Endothelial cell of umbilical vein (primary cell): ENCODE results near the gene KIAA1217. TPM values are rescaled to one million over a fixed set of nuclear protein-coding genes. Genes with fewer than 3 reads are reported as not detected.

Source experiments
- BruUV-seq: library from RNA; stranded (reverse); fragments of 400-500 nt; replicated peaks from 2 replicates; lab custom pipeline; 2021; lab: Mats Ljungman, UMichigan
- CTCF ChIA-PET: fragments of 300-600, 350-600 bp; sonication (Branson Sonifier 250); formaldehyde crosslinking; loops from one replicate; lab custom pipeline; 2021; ENCODE audit warnings: antibody characterized with exemption, inconsistent platforms; lab: Charles Lee
- POLR2A ChIA-PET: fragments of 300-600, 350-600 bp; sonication (Branson Sonifier 250); formaldehyde crosslinking; loops from one replicate; lab custom pipeline; 2021; ENCODE audit warnings: antibody characterized with exemption, inconsistent platforms; lab: Charles Lee
- DNase-seq: peaks from one replicate; pipeline ENCODE4 v3.0.0-alpha.2; 2011; ENCODE audit warnings: low read depth, low spot score
- FAIRE-seq: peaks from 2 replicates; lab custom pipeline; 2011; peaks lifted over from hg19 to GRCh38; lab: Jason Lieb, UNC
- H2AFZ ChIP-seq: 2 replicates; pipeline ENCODE4 v1.6.0; 2012; ENCODE audit warnings: low read depth, low read length, control low read depth, inconsistent platforms
- H3K27ac ChIP-seq: 2 replicates; pipeline ENCODE4 v1.5.1; 2011; ENCODE audit warnings: low read depth, mild to moderate bottlenecking, control low read depth, low read length, moderate library complexity; ENCODE audit not compliant: insufficient read depth
- H3K27me3 ChIP-seq, 2 experiments: 2 replicates each; pipeline versions ENCODE4 v1.6.0 to v1.6.1; 2011; ENCODE audit warnings: low read length in 2 of 2, mixed read lengths in 1 of 2; ENCODE audit not compliant: control insufficient read depth in 2 of 2, insufficient read depth in 2 of 2
- H3K36me3 ChIP-seq, 2 experiments: 2 replicates in 1 of 2; 3 replicates in 1 of 2; pipeline ENCODE4 v1.5.1; 2011; ENCODE audit warnings: low read length in 2 of 2, mild to moderate bottlenecking in 1 of 2, moderate library complexity in 1 of 2; ENCODE audit not compliant: control insufficient read depth in 2 of 2, insufficient read depth in 2 of 2; ENCODE audit errors: extremely low read depth in 1 of 2
- H3K4me1 ChIP-seq: 3 replicates; pipeline ENCODE4 v1.5.1; 2011; ENCODE audit warnings: mild to moderate bottlenecking, low read length; ENCODE audit not compliant: control insufficient read depth, insufficient read depth; ENCODE audit errors: extremely low read depth
- H3K4me2 ChIP-seq: 2 replicates; pipeline ENCODE4 v1.6.1; 2011; ENCODE audit warnings: low read length, control low read depth, mixed read lengths; ENCODE audit not compliant: insufficient read depth
- H3K4me3 ChIP-seq, 3 experiments: fragments of 200-600 bp in 1 of 3; sonication (generic), shearing (Covaris generic) in 1 of 3; replicated peaks in 1 of 3; 2 replicates each; pipeline ENCODE4 v1.5.1; 2011 to 2016; ENCODE audit warnings: control low read depth in 3 of 3, low read length in 3 of 3, mild to moderate bottlenecking in 2 of 3, inconsistent platforms in 1 of 3, low read depth in 1 of 3, moderate library complexity in 1 of 3; ENCODE audit not compliant: insufficient read depth in 1 of 3
- H3K79me2 ChIP-seq: 2 replicates; pipeline ENCODE4 v1.6.0; 2012; ENCODE audit warnings: low read length, inconsistent platforms; ENCODE audit not compliant: control insufficient read depth, insufficient read depth
- H3K9ac ChIP-seq: replicated peaks from 2 replicates; pipeline ENCODE3; 2011; ENCODE audit warnings: low read length, control low read depth; ENCODE audit not compliant: insufficient read depth; ENCODE audit errors: extremely low read depth
- H3K9me1 ChIP-seq: replicated peaks from 3 replicates; pipeline ENCODE4 v1.6.0; 2011; ENCODE audit warnings: mild to moderate bottlenecking, low read length; ENCODE audit not compliant: control insufficient read depth, insufficient read depth; ENCODE audit errors: extremely low read depth
- H3K9me3 ChIP-seq: replicated peaks from 2 replicates; pipeline ENCODE4 v1.5.1; 2012; ENCODE audit warnings: low read length, inconsistent platforms; ENCODE audit not compliant: control insufficient read depth, insufficient read depth
- H4K20me1 ChIP-seq: replicated peaks from 2 replicates; pipeline ENCODE3; 2011; ENCODE audit warnings: mild to moderate bottlenecking, low read length; ENCODE audit not compliant: control insufficient read depth, insufficient read depth; ENCODE audit errors: extremely low read depth
- CTCF ChIP-seq, 2 donors: IDR thresholded peaks; 1 replicate in 1 of 2; 2 replicates in 1 of 2; pipeline ENCODE4 v1.5.1; 2011; ENCODE audit warnings: low read length in 2 of 2, mild to moderate bottlenecking in 2 of 2, moderate library complexity in 2 of 2, control low read depth in 1 of 2, inconsistent platforms in 1 of 2, low read depth in 1 of 2; ENCODE audit not compliant: insufficient read depth in 1 of 2; ENCODE audit errors: extremely low read depth in 1 of 2
- EZH2 ChIP-seq: IDR thresholded peaks from 2 replicates; pipeline ENCODE4 v1.6.1; 2012; ENCODE audit warnings: borderline replicate concordance, low read depth, mild to moderate bottlenecking, moderate library complexity, low read length, inconsistent platforms; ENCODE audit not compliant: severe bottlenecking
- FOS ChIP-seq: IDR thresholded peaks from 2 replicates; pipeline ENCODE4 v1.6.1; 2011; ENCODE audit warnings: mild to moderate bottlenecking, low read length, moderate library complexity, borderline replicate concordance; ENCODE audit not compliant: insufficient read depth
- GATA2 ChIP-seq: IDR thresholded peaks from 2 replicates; pipeline ENCODE4 v1.7.0; 2011; ENCODE audit warnings: low read depth, mild to moderate bottlenecking, moderate library complexity, mixed read lengths, low read length; ENCODE audit not compliant: insufficient read length, insufficient read depth
- JUN ChIP-seq: IDR thresholded peaks from 2 replicates; pipeline ENCODE4 v1.6.1; 2011; ENCODE audit warnings: borderline replicate concordance, low read depth; ENCODE audit not compliant: insufficient read length, insufficient read depth
- MAX ChIP-seq: IDR thresholded peaks from 2 replicates; pipeline ENCODE4 v1.6.1; 2011; ENCODE audit not compliant: insufficient read depth, insufficient read length
- MYC ChIP-seq: IDR thresholded peaks from one replicate; pipeline ENCODE4 v1.6.1; 2011; ENCODE audit warnings: mild to moderate bottlenecking, low read depth, low read length
- POLR2A ChIP-seq: IDR thresholded peaks from 2 replicates; pipeline ENCODE4 v1.6.1; 2012; ENCODE audit warnings: low read depth, mild to moderate bottlenecking, control low read depth, low read length
- POLR2AphosphoS5 ChIP-seq: IDR thresholded peaks from 2 replicates; pipeline ENCODE4 v1.6.1; 2012; ENCODE audit warnings: low read depth, mild to moderate bottlenecking, control low read depth, low read length, moderate library complexity; ENCODE audit not compliant: insufficient read depth
- dilution Hi-C: fragments of 300-500 bp; cut with MboI; formaldehyde crosslinking; loops from one replicate; pipeline ENCODE4 v1.15.0; 2019; ENCODE audit warnings: low sequenced_read_pairs; ENCODE audit not compliant: extremely low pct_ligation_motif_present
- intact Hi-C: fragments of 100-400 bp; cut with micrococcal nuclease; formaldehyde crosslinking; loops from one replicate; pipeline ENCODE4 v1.10.0; 2022
- polyA plus RNA-seq, 4 experiments: library from polyadenylated mRNA; depleted of rRNA in 3 of 4; stranded (reverse) in 3 of 4; unstranded in 1 of 4; fragments of >200 nt; gene quantifications; 2 replicates each; pipeline versions ENCODE4 v1.2.1 to v1.2.3, GENCODE V29; 2011 to 2012; ENCODE audit warnings: missing spikeins in 1 of 4
- total RNA-seq: library from RNA; stranded (reverse); gene quantifications from 2 replicates; pipeline ENCODE4 v1.2.3, GENCODE V29; 2021

The KIAA1217 gene
- total and polyA plus RNA-seq, 2 donors (not counting 3 experiments of a cell fraction or from before 2014, with no cell fraction given), result 0.83 to 10.3 TPM

GRCh38 chr10:24453404-24453830 lies 244.5 kb downstream of the KIAA1217 start:
- Histone ChIP-seq H2AFZ (no peak overlapping the region), H3K4me3 (no peak overlapping the region)
- POLR2A ChIA-PET, result no interaction called here

More at GRCh38 chr10:24453404-24453830, 244.5 kb downstream of the KIAA1217 start:
- Histone ChIP-seq H3K9ac (no peak overlapping the region), H3K79me2 (no peaks in the 10 kb centered on the region), H3K9me1 (no peaks in the 10 kb centered on the region), H3K9me3 (no peaks in the 10 kb centered on the region), H3K27me3 (no peaks in the 10 kb centered on the region), H3K4me2 (no peak overlapping the region), H4K20me1 (no peaks in the 10 kb centered on the region), H3K4me1 (peaks cover 11% of the 10 kb centered on the region), H3K36me3 (no peaks in the 10 kb centered on the region), H3K27ac (no peak overlapping the region)
- TF ChIP-seq CTCF (IDR thresholded peaks at IDR 0.05; ENCODE audit: extremely low read depth in 1 of 2, insufficient read depth in 1 of 2, low read depth in 1 of 2, low read length in 2 of 2) (no peak), JUN (no peak), GATA2 (no peak), MAX (no peak), FOS (no peak), MYC (no peak), POLR2A (no peak), POLR2AphosphoS5 (no peak), EZH2 (no peak)
- BruUV-seq, result no TSS peak
- CTCF ChIA-PET, result no interaction called here
- FAIRE-seq (no peak), DNase-seq (no peak)
- dilution Hi-C loops, result no loop called here
- intact Hi-C loops, result no loop called here
